HEK293 (cell line): ENCODE results near the gene MTG1.

Source experiments
- CTCF ChIA-PET: fragments of 350-600 bp; formaldehyde crosslinking; extraction: SDS; loops from one replicate; lab custom pipeline; 2021; ENCODE audit warnings: antibody characterized with exemption; lab: Yijun Ruan, JAX
- POLR2A ChIA-PET: fragments of 300-600 bp; formaldehyde crosslinking; extraction: SDS; loops from one replicate; lab custom pipeline; 2020; ENCODE audit warnings: antibody characterized with exemption, inconsistent platforms; lab: Yijun Ruan, JAX
- H3K27ac ChIP-seq: fragments of 200-500 bp; sonication (Bioruptor generic); 2 replicates; pipeline ENCODE4 v1.5.1; 2014; ENCODE audit warnings: low read depth, low read length, control low read depth, inconsistent platforms; ENCODE audit errors: extremely low read depth
- H3K36me3 ChIP-seq, 2 experiments: fragments of 200-500 bp in 1 of 2; sonication (Bioruptor generic) in 1 of 2; 1 replicate in 1 of 2; 2 replicates in 1 of 2; pipeline ENCODE4 v1.5.1; 2014 to 2017; ENCODE audit warnings: inconsistent platforms in 2 of 2, low read length in 2 of 2; ENCODE audit not compliant: control insufficient read depth in 2 of 2, insufficient read depth in 1 of 2
- H3K4me1 ChIP-seq: fragments of 200-500 bp; sonication (Bioruptor generic); 2 replicates; pipeline ENCODE4 v1.5.1; 2014; ENCODE audit warnings: mild to moderate bottlenecking, low read length, inconsistent platforms; ENCODE audit not compliant: control insufficient read depth, insufficient read depth
- H3K4me3 ChIP-seq: 2 replicates; pipeline ENCODE4 v1.5.1; 2011; ENCODE audit warnings: low read depth, mild to moderate bottlenecking, control low read depth, low read length, moderate library complexity
- H3K9me3 ChIP-seq: fragments of 200-500 bp; sonication (Bioruptor generic); 2 replicates; pipeline ENCODE4 v1.5.1; 2014; ENCODE audit warnings: low read depth, low read length, inconsistent platforms; ENCODE audit not compliant: control insufficient read depth, insufficient read depth
- BCL11A ChIP-seq: fragments of 450-650 bp; formaldehyde crosslinking; IDR thresholded peaks from 2 replicates; pipeline ENCODE4 v1.5.1; 2016; ENCODE audit warnings: low read depth, missing biosample characterization, missing genetic modification characterization
- BCL11B ChIP-seq: fragments of 450-650 bp; formaldehyde crosslinking; IDR thresholded peaks from 2 replicates; pipeline ENCODE4 v1.5.1; 2016; ENCODE audit warnings: low read depth, missing biosample characterization, missing genetic modification characterization
- BCL6B ChIP-seq: fragments of 450-650 bp; formaldehyde crosslinking; IDR thresholded peaks from 2 replicates; pipeline ENCODE4 v1.5.1; 2017; ENCODE audit warnings: missing biosample characterization, missing genetic modification characterization
- FEZF1 ChIP-seq: fragments of 450-650 bp; formaldehyde crosslinking; IDR thresholded peaks from 2 replicates; pipeline ENCODE4 v1.5.1; 2016; ENCODE audit warnings: missing biosample characterization, missing genetic modification characterization
- HOXC10 ChIP-seq: sonication (generic); formaldehyde crosslinking; IDR thresholded peaks from 2 replicates; pipeline ENCODE4 v1.8.1; 2023; ENCODE audit warnings: mild to moderate bottlenecking, missing genetic modification reagents
- IKZF3 ChIP-seq: fragments of 450-650 bp; IDR thresholded peaks from 2 replicates; pipeline ENCODE4 v1.5.0; 2018; ENCODE audit warnings: missing biosample characterization, mild to moderate bottlenecking, missing genetic modification characterization, moderate library complexity
- OVOL3 ChIP-seq: fragments of 450-650 bp; formaldehyde crosslinking; IDR thresholded peaks from 2 replicates; pipeline ENCODE4 v1.5.1; 2016; ENCODE audit warnings: missing biosample characterization, missing genetic modification characterization
- PBX3 ChIP-seq: sonication (generic); formaldehyde crosslinking; IDR thresholded peaks from 2 replicates; pipeline ENCODE4 v1.8.1; 2022; ENCODE audit warnings: mild to moderate bottlenecking, moderate library complexity, missing genetic modification reagents
- REPIN1 ChIP-seq: fragments of 450-650 bp; formaldehyde crosslinking; IDR thresholded peaks from 2 replicates; pipeline ENCODE4 v1.5.1; 2017; ENCODE audit warnings: missing biosample characterization, missing genetic modification characterization, low read depth
- SCRT1 ChIP-seq: fragments of 450-650 bp; formaldehyde crosslinking; IDR thresholded peaks from 2 replicates; pipeline ENCODE4 v1.5.1; 2016; ENCODE audit warnings: missing biosample characterization, missing genetic modification characterization, borderline replicate concordance
- YY2 ChIP-seq: fragments of 450-650 bp; formaldehyde crosslinking; IDR thresholded peaks from 2 replicates; pipeline ENCODE4 v1.5.1; 2016; ENCODE audit warnings: missing biosample characterization, missing genetic modification characterization
- ZBTB10 ChIP-seq: fragments of 450-650 bp; formaldehyde crosslinking; IDR thresholded peaks from 2 replicates; pipeline ENCODE4 v1.5.1; 2016; ENCODE audit warnings: missing biosample characterization, missing genetic modification characterization
- ZFP41 ChIP-seq: fragments of 450-650 bp; formaldehyde crosslinking; IDR thresholded peaks from 2 replicates; pipeline ENCODE4 v1.5.1; 2016; ENCODE audit warnings: missing biosample characterization, missing genetic modification characterization, borderline replicate concordance
- ZNF169 ChIP-seq: fragments of 450-650 bp; formaldehyde crosslinking; IDR thresholded peaks from 2 replicates; pipeline ENCODE4 v1.5.1; 2016; ENCODE audit warnings: missing biosample characterization, missing genetic modification characterization
- ZNF324 ChIP-seq: fragments of 450-650 bp; formaldehyde crosslinking; IDR thresholded peaks from 2 replicates; pipeline ENCODE4 v1.5.1; 2016; ENCODE audit warnings: missing biosample characterization, missing genetic modification characterization
- ZNF366 ChIP-seq: fragments of 450-650 bp; formaldehyde crosslinking; conservative IDR thresholded peaks from 2 replicates; pipeline ENCODE4 v1.5.1; 2016; ENCODE audit warnings: missing biosample characterization, missing genetic modification characterization
- ZNF394 ChIP-seq: fragments of 450-650 bp; formaldehyde crosslinking; IDR thresholded peaks from 2 replicates; pipeline ENCODE4 v1.5.1; 2016; ENCODE audit warnings: missing biosample characterization, missing genetic modification characterization, mild to moderate bottlenecking, moderate library complexity, borderline replicate concordance
- ZNF423 ChIP-seq: fragments of 450-650 bp; formaldehyde crosslinking; IDR thresholded peaks from 2 replicates; pipeline ENCODE4 v1.5.1; 2016; ENCODE audit warnings: missing biosample characterization, missing genetic modification characterization
- ZNF426 ChIP-seq: fragments of 450-650 bp; formaldehyde crosslinking; IDR thresholded peaks from 2 replicates; pipeline ENCODE4 v1.5.1; 2017; ENCODE audit warnings: missing biosample characterization, missing genetic modification characterization, mild to moderate bottlenecking, inconsistent platforms, moderate library complexity
- ZNF473 ChIP-seq: fragments of 450-650 bp; formaldehyde crosslinking; IDR thresholded peaks from 2 replicates; pipeline ENCODE4 v1.5.1; 2017; ENCODE audit warnings: missing biosample characterization, missing genetic modification characterization
- ZNF488 ChIP-seq: fragments of 450-650 bp; formaldehyde crosslinking; IDR thresholded peaks from 2 replicates; pipeline ENCODE4 v1.5.1; 2016; ENCODE audit warnings: missing biosample characterization, missing genetic modification characterization
- ZNF514 ChIP-seq: fragments of 450-650 bp; formaldehyde crosslinking; IDR thresholded peaks from 2 replicates; pipeline ENCODE4 v1.5.1; 2016; ENCODE audit warnings: missing biosample characterization, missing genetic modification characterization
- ZNF624 ChIP-seq: fragments of 450-650 bp; formaldehyde crosslinking; IDR thresholded peaks from 2 replicates; pipeline ENCODE4 v1.5.1; 2017; ENCODE audit warnings: missing biosample characterization, missing genetic modification characterization
- ZNF629 ChIP-seq: fragments of 450-650 bp; formaldehyde crosslinking; IDR thresholded peaks from 2 replicates; pipeline ENCODE4 v1.5.1; 2017; ENCODE audit warnings: missing biosample characterization, missing genetic modification characterization
- ZNF654 ChIP-seq: fragments of 450-650 bp; formaldehyde crosslinking; IDR thresholded peaks from 2 replicates; pipeline ENCODE4 v1.5.1; 2016; ENCODE audit warnings: low read depth, missing biosample characterization, missing genetic modification characterization
- ZNF658 ChIP-seq: fragments of 450-650 bp; formaldehyde crosslinking; IDR thresholded peaks from 2 replicates; pipeline ENCODE4; 2016; ENCODE audit warnings: missing biosample characterization, missing genetic modification characterization
- ZNF677 ChIP-seq: fragments of 450-650 bp; IDR thresholded peaks from 2 replicates; pipeline ENCODE4 v1.5.0; 2018; ENCODE audit warnings: missing biosample characterization, mild to moderate bottlenecking, missing genetic modification characterization, moderate library complexity
- ZNF701 ChIP-seq: fragments of 450-650 bp; formaldehyde crosslinking; IDR thresholded peaks from 2 replicates; pipeline ENCODE4 v1.5.1; 2016; ENCODE audit warnings: missing biosample characterization, missing genetic modification characterization
- ZNF785 ChIP-seq: fragments of 450-650 bp; formaldehyde crosslinking; IDR thresholded peaks from 2 replicates; pipeline ENCODE4 v1.5.1; 2016; ENCODE audit warnings: missing biosample characterization, missing genetic modification characterization
- ZNF791 ChIP-seq: fragments of 450-650 bp; formaldehyde crosslinking; IDR thresholded peaks from 2 replicates; pipeline ENCODE4 v1.5.1; 2016; ENCODE audit warnings: missing biosample characterization, missing genetic modification characterization
- ZNF830 ChIP-seq: fragments of 450-650 bp; IDR thresholded peaks from 2 replicates; pipeline ENCODE4 v1.5.0; 2018; ENCODE audit warnings: missing biosample characterization, missing genetic modification characterization, low read depth, mild to moderate bottlenecking, moderate library complexity
- ZSCAN4 ChIP-seq: fragments of 450-650 bp; formaldehyde crosslinking; IDR thresholded peaks from 2 replicates; pipeline ENCODE4 v1.5.1; 2017; ENCODE audit warnings: missing biosample characterization, missing genetic modification characterization

The MTG1 gene

GRCh38 chr10:133394064-133394663 lies at the start of gene MTG1:
Gene MTG1 (plus strand): TSS chr10:133394157. CDS start chr10:133394221, 64 bp downstream.
- H3K36me3 ChIP-seq = peaks cover 8 to 37% of the 10 kb centered on the region in 2 experiments
- H3K4me1 ChIP-seq = 0 out of 2 replicates have a peak, but pooled peaks cover 2% of the 10 kb centered on the region
- ChIA-PET CTCF (interaction anchor here (1.8 kb wide), 1 partner anchor 64 kb away, joined by 10 read pairs; no protein-coding TSS in a partner anchor), POLR2A (interaction anchor here (0.6 to 0.9 kb wide), 2 partner anchors 21 to 203 kb away, joined by 3 to 4 read pairs; partner anchors contain the start of gene ECHS1)
- H3K27ac ChIP-seq = peak within 1 kb of the TSS; percentile 74
- no peaks in the 10 kb centered on the region for H3K9me3 ChIP-seq
- peak within 1 kb of the TSS; percentile 96 for H3K4me3 ChIP-seq
- TF ChIP-seq ZNF791 (tag by site-specific recombination) = no peak
- TF ChIP-seq ZNF658 (tag by site-specific recombination) = no peak
- no peak for TF ChIP-seq ZNF830
- peak; percentile 62 for TF ChIP-seq ZNF629
- TF ChIP-seq IKZF3 = 0 out of 2 replicates have a peak, but pooled peaks have one; percentile 21
- no peak for TF ChIP-seq ZNF473 (tag by site-specific recombination)
- no peak for TF ChIP-seq SCRT1 (tag by site-specific recombination)
- TF ChIP-seq OVOL3 = 0 out of 2 replicates have a peak, but pooled peaks have one; percentile 42
- no peak for TF ChIP-seq FEZF1
- TF ChIP-seq ZNF677 (tag by site-specific recombination) = no peak
- peak; percentile 50; the same call in 1 of the 2 replicates for TF ChIP-seq ZBTB10
- peak; percentile 93; the same call in 1 of the 2 replicates for TF ChIP-seq REPIN1 (tag by site-specific recombination)
- TF ChIP-seq ZNF785 (tag by site-specific recombination) = 0 out of 2 replicates have a peak, but pooled peaks have one; percentile 50
- no peak for TF ChIP-seq ZNF488 (tag by site-specific recombination)
- 0 out of 2 replicates have a peak, but pooled peaks have one; percentile 21 for TF ChIP-seq ZSCAN4 (tag by site-specific recombination)
- no peak for TF ChIP-seq ZNF426 (tag by site-specific recombination)
- peak; percentile 92 for TF ChIP-seq ZNF324
- TF ChIP-seq ZFP41 = no peak
- TF ChIP-seq ZNF366 = 0 out of 2 replicates have a peak, but pooled peaks have one; percentile 25
- TF ChIP-seq ZNF701 (tag by site-specific recombination) = no peak
- TF ChIP-seq BCL11B (tag by site-specific recombination) = peak; percentile 92
- TF ChIP-seq ZNF394 (tag by site-specific recombination) = peak; percentile 52; the same call in 1 of the 2 replicates
- TF ChIP-seq ZNF423 (tag by site-specific recombination) = peak; percentile 76
- no peak for TF ChIP-seq HOXC10
- TF ChIP-seq BCL6B (tag by site-specific recombination) = no peak
- no peak for TF ChIP-seq ZNF654 (tag by site-specific recombination)
- TF ChIP-seq YY2 = peak; percentile 91
- peak; percentile 96 for TF ChIP-seq PBX3 (CRISPR knock-in tag)
- no peak for TF ChIP-seq ZNF624
- no peak for TF ChIP-seq ZNF169 (tag by site-specific recombination)
- peak; percentile 73 for TF ChIP-seq BCL11A (tag by site-specific recombination)
- no peak for TF ChIP-seq ZNF514 (tag by site-specific recombination)
